GM21619 (cell line): Measurements from ENCODE around the gene HSPG2.

Source experiments
- ATAC-seq: cut with Tn5 transposase; IDR thresholded peaks from one replicate; pipeline ENCODE4 v1.9.1; 2021; ENCODE audit not compliant: unreplicated experiment

HSPG2 gene

DNA sequence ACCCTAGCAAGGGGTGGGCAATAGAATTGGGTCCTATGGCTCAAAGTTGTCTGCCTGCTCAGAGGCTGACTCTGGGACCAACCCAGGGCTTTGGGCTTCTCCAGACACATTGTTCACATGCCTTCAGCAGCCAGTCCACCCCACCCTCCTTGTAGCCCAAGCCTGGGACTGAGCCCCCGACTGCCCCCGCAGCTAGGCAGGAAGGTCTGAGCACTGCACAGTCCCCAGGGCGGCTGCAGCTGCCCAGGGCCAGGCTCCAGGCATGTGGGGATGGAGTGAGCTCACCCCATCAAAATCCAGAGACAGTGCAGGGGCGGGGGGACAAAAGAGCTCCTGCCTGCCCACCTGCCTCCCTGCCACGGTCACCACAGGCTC, 35.6 kb downstream of the HSPG2 start:
- ATAC-seq: no peak

DNA sequence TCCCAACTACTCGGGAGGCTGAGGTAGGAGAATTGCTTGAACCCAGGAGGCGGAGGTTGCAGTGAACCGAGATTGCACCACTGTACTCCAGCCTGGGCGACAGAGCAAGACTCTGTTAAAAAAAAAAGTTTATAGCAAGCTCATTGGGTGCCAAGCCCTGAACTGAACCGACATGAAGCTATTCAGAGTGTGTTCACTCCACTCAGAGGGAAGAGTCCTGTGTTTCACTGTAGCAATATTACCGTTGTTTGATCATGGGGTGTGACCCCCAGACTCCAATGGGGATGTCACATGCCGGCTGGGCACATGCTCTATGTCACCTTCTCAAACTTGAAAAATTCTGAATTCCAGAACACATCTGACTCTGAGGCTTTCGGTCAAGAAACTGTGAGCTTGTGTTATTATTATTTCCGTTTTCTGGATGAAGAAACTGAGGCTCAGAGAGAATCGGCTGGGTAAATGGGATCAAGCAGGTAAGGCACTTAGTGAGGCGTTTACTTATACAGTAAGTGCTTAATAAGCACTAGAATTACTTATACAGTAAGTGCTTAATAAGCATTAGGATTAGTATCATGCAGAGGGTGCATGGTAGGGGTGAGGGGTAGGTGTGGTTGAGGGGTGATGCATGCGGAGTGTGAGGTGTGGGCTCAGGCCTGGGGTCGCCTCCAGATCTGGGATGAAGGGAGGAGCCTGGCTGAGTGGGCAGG, 36.2 kb downstream of the HSPG2 start:
- no peak for ATAC-seq

DNA sequence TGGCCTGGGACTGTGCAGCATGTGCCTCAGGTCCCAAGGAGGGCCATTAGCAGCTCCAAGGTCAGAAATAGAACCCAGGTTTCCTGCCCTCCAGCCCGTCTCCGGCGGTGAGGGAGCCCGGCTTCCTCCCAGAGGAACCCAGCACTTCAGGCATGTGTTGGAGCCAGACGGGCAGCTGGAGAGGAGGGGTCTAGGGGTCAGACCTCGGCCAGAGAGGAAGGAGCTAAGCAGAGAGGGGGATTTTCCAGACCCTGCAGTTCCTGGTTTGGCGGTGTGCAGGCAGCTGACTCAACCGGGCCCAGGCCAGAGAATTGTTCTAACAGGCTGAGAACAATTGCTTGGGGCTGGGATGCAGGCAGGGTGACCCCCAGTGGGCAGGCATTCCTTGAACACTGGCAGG, 37.1 kb downstream of the HSPG2 start:
- no peak for ATAC-seq

DNA sequence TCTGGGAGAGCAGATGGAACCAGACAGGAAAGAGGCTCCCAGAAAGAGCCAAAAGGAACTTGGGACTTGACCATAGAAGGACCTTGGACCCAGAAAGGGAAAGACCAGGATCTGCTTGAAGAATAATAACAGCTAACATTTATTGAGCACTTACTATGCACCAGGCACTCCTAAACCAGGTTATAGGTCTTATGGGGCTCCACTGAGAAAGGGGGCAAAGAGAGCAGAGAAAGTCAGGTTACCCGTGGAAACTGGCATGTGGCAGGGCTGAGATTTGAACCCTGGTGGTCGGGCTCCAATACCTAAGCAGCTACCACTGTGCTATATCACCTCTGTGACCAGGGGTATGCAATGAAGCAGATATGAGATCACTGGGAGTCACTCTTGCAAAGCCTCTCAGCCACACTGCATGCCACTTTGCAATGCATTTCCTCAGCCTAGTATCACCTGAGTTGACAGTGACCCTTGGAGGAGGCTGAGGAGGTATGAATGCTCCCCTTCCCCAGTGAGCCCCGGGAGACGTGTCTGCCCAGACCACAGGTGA, 37.8 kb downstream of the HSPG2 start:
- no peak for ATAC-seq

DNA sequence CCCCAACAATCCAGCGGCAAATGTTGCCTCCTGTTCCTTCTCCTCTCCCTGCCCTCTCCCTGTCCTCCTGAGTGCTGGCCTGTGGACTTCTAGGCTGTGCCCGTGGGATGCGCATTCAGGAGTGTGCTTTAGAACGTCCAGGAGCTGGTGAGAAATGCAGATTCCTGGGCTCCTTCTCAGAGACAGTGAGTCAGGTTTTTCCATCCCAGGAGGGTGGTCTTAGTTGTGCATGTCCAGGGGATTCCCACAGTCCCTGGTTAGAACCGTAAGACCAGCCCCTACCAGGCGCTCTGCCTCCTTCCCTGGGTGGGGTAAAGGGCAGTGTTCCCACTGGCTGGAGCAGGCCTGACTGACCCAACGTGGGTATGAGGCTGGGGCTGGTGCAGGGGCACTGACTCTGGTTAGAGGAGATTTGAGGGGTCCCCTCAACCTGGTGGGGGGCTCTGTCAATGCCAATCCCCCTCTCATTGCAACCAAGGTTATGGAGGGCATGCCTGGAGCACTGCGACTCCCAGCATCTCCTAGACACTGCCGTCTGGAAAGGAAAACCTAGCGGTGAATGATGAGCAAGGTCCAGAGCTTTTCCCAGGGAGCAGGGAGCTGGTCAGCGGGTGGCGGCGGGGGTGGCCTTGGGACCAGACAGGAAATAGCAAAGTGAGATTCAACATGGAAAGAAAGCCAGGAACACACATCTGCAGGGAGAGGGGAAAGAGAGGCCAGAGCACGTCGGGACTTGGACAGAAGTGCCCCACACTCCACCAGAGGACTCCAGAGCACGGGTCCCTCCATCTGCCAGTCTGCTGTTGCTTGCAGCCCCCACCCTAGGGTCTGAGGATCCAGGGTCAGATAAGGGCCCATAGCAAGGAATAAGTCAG, 38.5 kb downstream of the HSPG2 start:
- no peak for ATAC-seq

DNA sequence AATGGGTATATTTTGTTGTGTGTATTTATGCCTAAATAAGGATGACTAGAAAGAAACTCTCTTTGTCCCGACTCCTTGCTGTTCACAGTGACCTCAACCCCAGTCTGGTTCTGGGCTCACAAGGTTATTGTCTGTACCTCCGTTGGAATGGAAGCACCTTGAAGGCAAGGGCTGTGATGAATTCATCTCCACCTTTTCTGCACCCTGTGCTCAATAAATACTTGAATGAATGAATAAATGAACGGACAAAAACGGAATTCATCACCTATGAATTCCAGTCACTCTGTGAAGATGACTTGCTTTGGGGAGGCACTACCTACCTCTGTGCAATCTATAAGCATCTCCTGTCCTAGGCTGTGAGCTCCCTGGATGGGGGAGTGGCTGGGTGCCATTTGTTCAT, 39.3 kb downstream of the HSPG2 start:
- no peak for ATAC-seq

DNA sequence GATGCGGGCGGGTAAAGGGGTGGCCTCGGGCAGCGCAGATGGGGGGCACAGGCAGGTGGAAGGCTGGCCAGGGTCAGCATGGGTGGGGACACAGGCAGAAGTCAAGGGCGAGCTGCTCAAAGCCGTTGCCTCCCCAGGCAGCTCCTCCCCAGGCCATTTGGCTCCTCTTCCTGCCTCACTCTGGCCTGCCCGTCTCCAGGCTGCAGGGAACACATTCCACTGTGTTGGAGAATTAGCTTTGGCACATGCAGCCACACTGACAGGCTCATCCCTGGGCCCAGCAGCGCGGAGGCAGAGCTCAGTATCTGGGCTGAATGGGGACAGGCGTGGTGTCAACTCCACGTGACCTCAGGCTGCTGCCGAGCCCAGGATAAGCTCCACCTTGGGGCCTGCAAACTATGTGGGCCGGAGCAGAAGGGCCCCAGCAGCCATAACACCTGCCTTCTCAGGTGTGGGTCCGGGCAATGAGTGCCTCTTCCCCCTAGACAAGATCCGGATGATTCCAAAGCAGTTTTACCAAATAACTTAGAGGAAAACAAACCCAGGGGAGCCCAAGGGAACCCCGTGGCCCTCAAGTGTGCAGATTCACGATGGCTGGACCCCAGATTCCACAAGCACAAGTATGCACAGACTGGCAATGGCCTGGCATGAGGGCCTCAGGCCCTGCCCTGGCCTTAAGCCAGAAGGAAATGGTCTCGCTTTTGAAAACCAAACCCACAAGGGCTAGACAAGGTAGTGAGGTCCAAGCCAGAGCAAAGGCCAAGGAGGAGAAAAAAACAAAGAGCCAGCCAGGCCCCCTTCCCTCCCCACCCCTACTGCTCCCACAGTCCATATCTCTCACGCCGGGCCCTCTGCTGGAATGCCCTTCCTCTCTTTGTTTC, 40.2 kb downstream of the HSPG2 start:
- ATAC-seq: no peak

DNA sequence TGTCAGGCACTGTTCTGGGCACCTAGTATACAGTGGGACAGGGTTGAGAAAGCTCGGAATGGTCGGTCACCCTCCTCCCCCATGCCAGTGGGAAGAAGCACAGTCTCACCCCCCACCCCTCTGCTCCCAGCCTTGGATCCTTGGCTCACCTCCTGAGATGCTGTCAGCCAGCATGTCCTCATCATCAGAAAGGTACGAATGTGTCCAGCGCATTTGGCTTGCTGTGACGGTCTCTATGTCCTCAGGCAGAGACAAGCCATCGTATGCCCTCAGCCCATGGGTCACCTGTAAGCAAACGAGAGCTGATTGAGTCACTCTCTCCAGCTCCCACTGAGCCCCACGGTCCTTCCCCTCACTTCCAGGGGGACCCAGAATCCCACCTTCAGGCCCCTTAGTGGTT, 41.1 kb downstream of the HSPG2 start:
- no peak for ATAC-seq

DNA sequence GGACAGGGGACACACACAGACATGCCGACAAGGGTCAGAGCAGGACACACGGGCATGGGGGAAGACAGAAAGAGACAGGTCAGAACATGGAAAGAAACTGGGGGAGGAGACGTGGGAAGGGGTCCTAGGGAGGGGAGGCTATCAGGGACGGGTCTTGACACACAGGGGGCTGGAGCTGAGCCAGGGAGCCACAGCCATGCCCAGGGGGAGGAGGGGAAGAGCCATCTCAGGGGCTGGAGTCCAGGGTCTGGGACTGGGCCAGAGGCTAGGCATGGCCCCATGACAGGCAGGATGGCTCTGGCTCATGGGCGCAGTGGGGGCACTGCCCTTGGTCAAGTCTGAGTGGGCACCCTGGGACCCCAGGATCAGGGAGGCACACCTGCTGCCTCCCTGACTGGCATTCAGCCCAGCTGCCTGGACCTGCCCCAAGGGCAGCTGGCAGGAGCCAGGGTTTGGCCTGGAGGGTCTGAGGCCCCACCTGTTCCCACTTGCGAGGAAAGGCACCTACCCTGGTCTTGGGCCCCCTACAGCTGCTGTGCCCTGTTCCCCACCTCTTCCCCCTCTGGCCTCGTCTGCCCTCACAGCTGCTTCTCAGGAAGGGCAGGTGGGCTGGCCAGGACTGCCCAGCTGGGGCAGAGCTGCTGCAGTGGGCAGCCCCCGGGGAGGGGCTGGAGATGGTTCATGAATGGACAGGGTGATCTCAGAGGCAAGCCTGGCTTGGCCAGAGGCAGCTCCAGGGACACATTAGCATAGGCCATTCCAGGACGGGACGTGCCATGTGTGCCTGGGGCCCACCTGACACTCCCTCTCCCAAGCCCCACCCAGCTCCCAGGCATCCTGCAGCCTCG, 42.9 kb downstream of the HSPG2 start:
- ATAC-seq: no peak

DNA sequence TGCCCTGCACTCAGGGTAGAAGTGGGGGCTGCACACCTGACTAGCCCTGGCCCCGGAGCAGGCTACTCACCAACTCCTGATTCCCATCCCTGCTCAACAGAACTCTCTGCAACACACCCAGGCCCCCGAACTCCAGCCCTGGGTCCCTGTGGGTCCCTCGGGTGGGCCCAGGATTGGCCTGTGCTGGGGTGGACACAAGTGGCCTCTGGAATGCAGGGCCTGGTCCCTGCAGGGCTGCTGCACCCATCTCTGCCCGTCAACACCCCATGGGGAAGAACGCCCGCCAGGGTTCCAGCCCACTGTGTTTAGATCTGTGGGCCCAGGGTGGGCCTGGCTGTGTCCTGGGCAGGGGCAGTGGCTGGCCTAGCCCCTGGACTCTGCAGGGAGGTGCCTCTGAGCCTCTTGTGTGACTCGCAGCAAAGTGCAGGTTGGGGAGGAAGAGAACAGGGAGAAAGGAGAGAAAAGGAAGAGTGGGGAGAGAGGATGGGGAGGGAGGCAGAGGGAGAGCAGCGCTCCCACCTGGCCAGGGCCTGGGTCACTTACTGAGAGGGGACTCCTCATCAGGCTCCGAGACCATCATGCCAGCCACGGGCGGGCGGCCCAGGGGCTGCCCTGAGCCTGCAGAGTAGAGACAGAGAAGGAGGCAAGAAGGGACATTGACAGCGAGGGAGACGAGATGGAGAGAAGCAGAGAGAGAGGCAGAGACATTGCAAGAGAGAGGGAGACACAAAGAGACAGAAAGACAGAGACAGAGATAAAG, 43.9 kb downstream of the HSPG2 start:
- no peak for ATAC-seq

DNA sequence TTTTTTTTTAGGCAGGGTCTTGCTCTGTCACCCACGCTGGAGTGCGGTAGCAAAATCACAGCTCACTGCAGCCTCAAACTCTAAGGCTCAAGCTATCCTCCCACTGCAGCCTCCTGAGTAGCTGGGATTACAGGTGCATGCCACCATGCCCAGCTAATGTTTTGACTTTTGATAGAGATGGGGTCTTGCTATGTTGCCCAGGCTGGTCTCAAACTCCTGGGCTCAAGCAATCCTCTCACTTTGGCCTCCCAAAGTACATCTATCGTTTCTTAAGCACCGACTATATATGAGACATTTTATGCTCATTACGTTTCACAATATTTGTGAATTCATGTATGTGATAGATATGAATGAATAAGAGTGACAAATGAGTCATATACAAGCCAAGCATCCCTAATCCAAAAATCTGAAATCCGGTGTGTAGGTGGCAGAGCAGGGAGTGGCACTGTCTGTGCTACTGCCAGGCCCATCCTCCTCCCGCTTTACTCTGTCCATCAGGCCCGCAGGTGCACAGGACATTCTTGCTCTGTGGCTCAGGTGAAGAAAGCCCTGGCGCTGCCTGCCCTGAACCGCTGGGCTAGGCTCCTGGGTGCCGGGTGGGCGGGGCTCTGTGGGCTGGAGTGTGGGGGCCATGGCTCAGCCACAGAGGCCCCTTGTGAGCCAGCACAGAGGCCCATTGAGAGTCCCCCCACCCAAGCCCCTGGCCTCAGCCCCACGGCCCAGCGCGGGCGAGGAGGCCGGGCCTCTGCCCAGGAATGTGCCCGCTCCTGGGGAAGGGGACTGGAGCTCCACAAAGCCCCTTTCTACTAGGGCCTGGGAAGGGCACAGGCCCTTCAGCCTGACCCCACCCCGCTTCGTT, 45.3 kb downstream of the HSPG2 start:
- ATAC-seq: no peak

DNA sequence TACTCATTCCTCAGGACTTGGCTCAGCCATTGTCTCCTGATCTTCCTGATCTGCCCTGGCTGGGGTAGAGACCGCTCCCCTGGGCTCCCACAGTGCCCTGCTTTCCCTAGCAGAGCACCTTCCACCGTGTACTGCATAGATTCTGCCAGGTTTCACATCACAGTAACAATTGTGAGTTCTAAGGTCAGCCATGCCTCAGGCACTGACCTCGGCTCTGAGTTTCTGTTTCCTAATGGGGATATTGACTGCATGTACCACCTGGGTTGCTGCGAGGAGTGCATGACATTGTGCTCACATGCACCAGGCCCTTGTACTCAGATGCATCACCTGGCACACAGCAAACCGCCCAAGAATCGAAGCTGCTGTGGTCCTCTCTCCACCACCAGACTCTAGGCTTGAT, 46.0 kb downstream of the HSPG2 start:
- no peak for ATAC-seq

DNA sequence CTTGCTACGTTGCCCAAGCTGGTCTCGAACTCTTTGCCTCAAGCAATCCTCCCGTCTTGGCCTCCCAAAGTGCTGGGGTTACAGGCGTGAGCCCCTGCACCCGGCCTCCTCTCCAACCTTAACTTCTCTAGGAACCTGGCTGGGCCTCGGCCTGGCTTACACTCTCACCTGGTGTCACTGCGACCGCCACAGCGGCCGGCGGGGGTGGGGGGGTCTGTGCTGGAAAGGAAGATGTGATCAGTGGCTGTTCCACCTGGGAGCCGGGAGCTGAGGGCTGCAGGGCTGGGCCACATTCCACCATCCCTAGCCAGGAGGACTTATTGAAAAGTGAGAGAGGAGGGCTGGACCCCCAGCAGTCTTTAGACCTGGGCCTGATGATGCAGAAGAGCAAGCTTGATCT, 48.6 kb downstream of the HSPG2 start:
- ATAC-seq: no peak

DNA sequence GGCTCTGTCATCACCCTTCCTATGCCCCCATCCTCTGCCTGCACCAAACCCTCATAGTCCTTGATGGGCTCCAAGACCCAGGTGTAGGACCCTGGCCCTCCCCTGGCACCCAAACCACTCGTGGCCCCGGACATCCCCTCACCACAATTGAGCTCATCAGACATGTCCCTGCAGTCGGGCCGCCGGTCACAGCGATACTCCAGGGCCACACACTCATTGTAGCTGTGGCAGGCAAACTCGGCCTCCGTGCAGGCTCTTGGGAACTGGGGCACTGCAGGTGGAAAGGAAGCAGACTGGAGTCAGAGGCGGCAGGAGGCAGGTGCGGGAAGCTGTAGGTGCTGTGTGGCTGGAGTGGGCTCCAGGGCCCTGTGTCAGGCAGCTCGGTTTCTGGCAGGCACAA, 49.3 kb downstream of the HSPG2 start:
- no peak for ATAC-seq

DNA sequence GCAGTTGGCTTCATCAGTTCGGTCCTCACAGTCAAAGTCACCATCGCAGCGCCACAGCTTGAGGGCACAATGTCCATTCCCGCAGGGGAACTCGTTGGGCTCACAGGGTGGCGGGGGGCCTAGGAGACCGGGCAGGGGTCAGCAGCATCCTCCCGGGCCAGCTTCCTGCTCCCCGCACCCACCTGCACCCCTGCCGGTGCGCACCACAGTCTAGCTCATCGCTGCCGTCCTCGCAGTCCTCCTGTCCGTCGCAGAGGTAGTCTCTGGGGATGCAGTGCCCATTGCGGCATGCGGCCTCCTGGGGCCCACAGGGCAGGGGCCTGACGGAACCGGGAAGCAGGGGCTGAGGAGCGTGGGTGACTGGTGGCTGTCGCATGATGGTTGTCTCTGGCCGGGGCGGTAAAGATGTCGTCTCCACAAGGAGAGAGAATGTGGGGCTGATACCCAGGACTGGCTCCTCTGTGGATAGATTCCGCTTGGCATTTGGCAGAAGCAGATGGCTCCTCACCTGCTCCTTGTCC, 49.8 kb downstream of the HSPG2 start:
- no peak for ATAC-seq

DNA sequence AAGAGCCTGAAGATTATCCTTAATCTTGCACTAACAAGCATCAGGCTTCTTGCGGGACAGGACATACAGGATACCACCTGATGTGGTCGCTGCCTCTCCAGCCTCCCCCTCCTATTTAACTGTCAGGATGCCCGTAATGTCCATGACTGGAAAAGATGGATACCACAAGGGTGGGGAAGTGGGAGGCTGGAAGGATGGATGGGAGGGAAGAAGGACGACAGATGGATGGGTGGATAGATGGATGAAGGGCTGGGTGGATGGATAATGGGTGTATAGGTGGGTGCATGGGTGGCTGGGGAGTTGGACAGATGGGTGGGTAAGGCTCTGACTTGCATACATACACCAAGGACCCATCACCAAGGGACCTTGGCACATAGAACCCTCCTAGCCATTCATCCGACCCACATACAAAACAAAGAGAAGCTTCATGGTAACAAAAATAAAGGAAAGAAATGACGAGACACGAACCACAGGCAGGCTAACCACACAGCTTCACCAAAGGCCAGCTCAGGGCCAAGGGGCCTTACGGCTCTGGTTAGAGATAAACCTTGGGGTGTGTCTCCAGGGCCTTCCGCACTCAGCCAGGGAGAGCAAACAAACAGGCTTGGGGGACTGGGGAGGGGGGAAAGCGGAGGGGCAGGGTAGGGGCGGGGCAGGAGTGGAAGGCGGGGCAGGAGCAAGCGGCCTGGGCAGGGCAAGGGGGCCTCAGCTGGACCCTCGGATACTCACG, 50.5 kb downstream of the HSPG2 start:
- no peak for ATAC-seq

DNA sequence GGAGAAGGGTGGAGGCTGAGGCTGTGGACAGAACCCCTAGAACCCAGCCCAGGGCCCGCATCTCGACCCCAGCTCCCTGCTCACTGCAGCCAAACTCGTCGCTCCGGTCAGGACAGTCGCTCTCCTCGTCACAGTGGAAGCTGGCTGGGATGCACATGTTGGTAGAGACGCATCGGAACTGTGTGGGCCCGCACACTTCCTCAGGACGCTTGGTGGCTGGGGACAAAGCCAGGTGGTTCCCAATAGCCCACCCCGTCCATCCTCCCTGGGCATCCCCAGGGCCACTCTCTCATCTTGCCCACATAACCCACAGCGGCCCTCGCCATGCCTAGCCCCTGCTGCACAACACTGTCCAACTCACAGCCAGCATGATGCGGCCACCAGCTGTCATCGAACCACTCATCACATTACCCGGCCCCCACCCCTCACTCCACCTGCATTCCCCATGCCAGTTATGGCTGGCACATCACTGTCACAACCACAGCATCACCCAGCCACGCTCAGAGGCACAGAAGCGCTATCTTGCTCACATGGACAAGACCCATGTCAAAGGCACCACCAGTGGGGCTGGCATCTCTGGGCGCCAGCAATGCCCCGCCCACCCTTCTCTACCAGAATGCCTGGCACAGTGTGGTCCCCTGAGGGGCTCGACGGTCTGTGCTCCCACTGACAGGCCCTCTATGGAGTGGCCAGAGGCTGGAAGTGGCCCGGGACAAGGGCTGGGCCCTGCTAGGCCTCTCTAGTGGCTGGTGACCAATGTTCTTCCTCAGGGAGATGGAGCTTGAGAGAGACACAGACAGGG, 51.7 kb downstream of the HSPG2 start:
- no peak for ATAC-seq
